ENCODE measurements around the gene YBEY. TPM values are rescaled to one million over a fixed set of nuclear protein-coding genes. Genes with fewer than 3 reads are reported as not detected.

YBEY gene
- polyA plus RNA-seq, 1 of the 3 experiments (the other 2 are of a cell fraction) = 47.5 TPM

- H3K9me3 ChIP-seq = no peaks in the 10 kb centered on the region
- H3K4me1 ChIP-seq (ENCODE audit: control insufficient read depth in 1 of 2, insufficient read depth in 2 of 2, low read depth in 1 of 2, low read length in 1 of 2) = no peaks in the 10 kb centered on the region
- H3K79me2 ChIP-seq (ENCODE audit: insufficient read depth) = no peaks in the 10 kb centered on the region
- H3K27ac ChIP-seq (ENCODE audit: low read depth in 2 of 2, low read length in 1 of 2) = no peak overlapping the region
- no peaks in the 10 kb centered on the region for H3K27me3 ChIP-seq (ENCODE audit: insufficient read depth)
- CTCF ChIA-PET = interaction anchor here (1.1 kb wide), 1 partner anchor 29 kb away, joined by 3 read pairs; no protein-coding TSS in a partner anchor
- POLR2A ChIA-PET = interaction anchor here (0.6 kb wide), 1 partner anchor 64 kb away, joined by 3 read pairs; no protein-coding TSS in a partner anchor
- no peak for TF ChIP-seq GABPA (IDR thresholded peaks at IDR 0.05; ENCODE audit: low read depth)
- TF ChIP-seq CTCF (IDR thresholded peaks at IDR 0.05) = no peak
- no peak for TF ChIP-seq RAD21 (IDR thresholded peaks at IDR 0.05; ENCODE audit: low read length)
- TF ChIP-seq, protein P1, sequence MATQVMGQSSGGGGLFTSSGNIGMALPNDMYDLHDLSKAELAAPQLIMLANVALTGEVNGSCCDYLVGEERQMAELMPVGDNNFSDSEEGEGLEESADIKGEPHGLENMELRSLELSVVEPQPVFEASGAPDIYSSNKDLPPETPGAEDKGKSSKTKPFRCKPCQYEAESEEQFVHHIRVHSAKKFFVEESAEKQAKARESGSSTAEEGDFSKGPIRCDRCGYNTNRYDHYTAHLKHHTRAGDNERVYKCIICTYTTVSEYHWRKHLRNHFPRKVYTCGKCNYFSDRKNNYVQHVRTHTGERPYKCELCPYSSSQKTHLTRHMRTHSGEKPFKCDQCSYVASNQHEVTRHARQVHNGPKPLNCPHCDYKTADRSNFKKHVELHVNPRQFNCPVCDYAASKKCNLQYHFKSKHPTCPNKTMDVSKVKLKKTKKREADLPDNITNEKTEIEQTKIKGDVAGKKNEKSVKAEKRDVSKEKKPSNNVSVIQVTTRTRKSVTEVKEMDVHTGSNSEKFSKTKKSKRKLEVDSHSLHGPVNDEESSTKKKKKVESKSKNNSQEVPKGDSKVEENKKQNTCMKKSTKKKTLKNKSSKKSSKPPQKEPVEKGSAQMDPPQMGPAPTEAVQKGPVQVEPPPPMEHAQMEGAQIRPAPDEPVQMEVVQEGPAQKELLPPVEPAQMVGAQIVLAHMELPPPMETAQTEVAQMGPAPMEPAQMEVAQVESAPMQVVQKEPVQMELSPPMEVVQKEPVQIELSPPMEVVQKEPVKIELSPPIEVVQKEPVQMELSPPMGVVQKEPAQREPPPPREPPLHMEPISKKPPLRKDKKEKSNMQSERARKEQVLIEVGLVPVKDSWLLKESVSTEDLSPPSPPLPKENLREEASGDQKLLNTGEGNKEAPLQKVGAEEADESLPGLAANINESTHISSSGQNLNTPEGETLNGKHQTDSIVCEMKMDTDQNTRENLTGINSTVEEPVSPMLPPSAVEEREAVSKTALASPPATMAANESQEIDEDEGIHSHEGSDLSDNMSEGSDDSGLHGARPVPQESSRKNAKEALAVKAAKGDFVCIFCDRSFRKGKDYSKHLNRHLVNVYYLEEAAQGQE (IDR thresholded peaks at IDR 0.05; ENCODE audit: low read depth, low read length) = no peak
- TF ChIP-seq EZH2phosphoT487 (IDR thresholded peaks at IDR 0.05; ENCODE audit: borderline replicate concordance, low read depth) = no peak
- no peak for TF ChIP-seq FOXM1 (IDR thresholded peaks at IDR 0.05; ENCODE audit: low read depth)
- no peak for TF ChIP-seq USF2 (IDR thresholded peaks at IDR 0.05; ENCODE audit: borderline replicate concordance, low read depth, low read length)
- TF ChIP-seq NRF1 (IDR thresholded peaks at IDR 0.05; ENCODE audit: low read depth, low read length) = no peak
- no peak for TF ChIP-seq NFIC (IDR thresholded peaks at IDR 0.05; ENCODE audit: borderline replicate concordance)
- TF ChIP-seq FOXJ3 (CRISPR knock-in tag; IDR thresholded peaks at IDR 0.05) = no peak
- TF ChIP-seq YY1 (IDR thresholded peaks at IDR 0.05; ENCODE audit: low read depth) = no peak
- TF ChIP-seq, protein P2, sequence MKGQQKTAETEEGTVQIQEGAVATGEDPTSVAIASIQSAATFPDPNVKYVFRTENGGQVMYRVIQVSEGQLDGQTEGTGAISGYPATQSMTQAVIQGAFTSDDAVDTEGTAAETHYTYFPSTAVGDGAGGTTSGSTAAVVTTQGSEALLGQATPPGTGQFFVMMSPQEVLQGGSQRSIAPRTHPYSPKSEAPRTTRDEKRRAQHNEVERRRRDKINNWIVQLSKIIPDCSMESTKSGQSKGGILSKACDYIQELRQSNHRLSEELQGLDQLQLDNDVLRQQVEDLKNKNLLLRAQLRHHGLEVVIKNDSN (IDR thresholded peaks at IDR 0.05; ENCODE audit: borderline replicate concordance, low read depth) = no peak
- no peak for TF ChIP-seq TAF1 (IDR thresholded peaks at IDR 0.05; ENCODE audit: borderline replicate concordance, low read depth, low read length)
- TF ChIP-seq MXI1 (IDR thresholded peaks at IDR 0.05; ENCODE audit: low read depth, low read length) = no peak
- 100% methylated on average over 3 of the region's 6 CpGs for WGBS (ENCODE audit: low lambda C conversion rate)
- no peak overlapping the region for H2AFZ ChIP-seq (ENCODE audit: low read depth)
- H4K20me1 ChIP-seq (ENCODE audit: insufficient read depth) = no peaks in the 10 kb centered on the region
- H3K4me2 ChIP-seq = no peak overlapping the region
- H3K4me3 ChIP-seq (ENCODE audit: low read depth in 2 of 2, low read length in 1 of 2) = no peak overlapping the region
- peaks cover 66 to 71% of the 10 kb centered on the region in 2 experiments for H3K36me3 ChIP-seq (replicated peaks in 1 of 2; ENCODE audit: control insufficient read depth in 1 of 2, insufficient read depth in 2 of 2, low read length in 1 of 2)
- DNase-seq = no peak
- H3F3A ChIP-seq (replicated peaks; ENCODE audit: insufficient read depth) = peaks cover 5% of the 10 kb centered on the region
- H3K9ac ChIP-seq = no peak overlapping the region
- H3K9me2 ChIP-seq = no peaks in the 10 kb centered on the region
Observed at GRCh38 chr21:46255758-46256337, 30.3 kb upstream of the YBEY start.
